Dendritic cell treated with granulocyte-macrophage colony-stimulating factor and Interleukin-4, amounts not matched to agents 40 ng/mL and 50 ng/mL, for 4 days (primary cell): Measurements from ENCODE around the gene ATP11A.

Experiments
- H3K27ac Mint-ChIP-seq: one replicate; pipeline ENCODE4 v1.8.0; 2022; ENCODE audit warnings: mild to moderate bottlenecking, mixed read lengths
- H3K27me3 Mint-ChIP-seq: one replicate; pipeline ENCODE4 v1.8.0; 2022; ENCODE audit warnings: mild to moderate bottlenecking, mixed read lengths
- H3K36me3 Mint-ChIP-seq: one replicate; pipeline ENCODE4 v1.8.0; 2022; ENCODE audit warnings: low read depth, mixed read lengths
- H3K4me1 Mint-ChIP-seq: one replicate; pipeline ENCODE4 v1.8.0; 2022; ENCODE audit warnings: low read depth, mixed read lengths
- H3K4me3 Mint-ChIP-seq: one replicate; pipeline ENCODE4 v1.8.0; 2022; ENCODE audit warnings: mild to moderate bottlenecking, moderate library complexity, mixed read lengths
- H3K9me3 Mint-ChIP-seq: one replicate; pipeline ENCODE4 v1.8.0; 2022; ENCODE audit warnings: mixed read lengths
- intact Hi-C: fragments of 100-400 bp; cut with micrococcal nuclease; formaldehyde crosslinking; loops from one replicate; pipeline ENCODE4 v1.15.0; 2022

The ATP11A gene

GRCh38 chr13:112724788-112725345, 35.0 kb downstream of the ATP11A start:
- H3K27me3 Mint-ChIP-seq = no peaks in the 10 kb centered on the region
- H3K9me3 Mint-ChIP-seq = no peaks in the 10 kb centered on the region
- H3K36me3 Mint-ChIP-seq = peaks cover 32% of the 10 kb centered on the region
- no peak overlapping the region for H3K4me3 Mint-ChIP-seq
- H3K27ac Mint-ChIP-seq = peak overlapping the region; percentile 2
- H3K4me1 Mint-ChIP-seq = peaks cover 66% of the 10 kb centered on the region
- intact Hi-C loops = no loop called here

GRCh38 chr13:112725346-112726015, 35.6 kb downstream of the ATP11A start:
- Mint-ChIP-seq H3K27me3 (no peaks in the 10 kb centered on the region), H3K4me3 (no peak overlapping the region), H3K36me3 (peaks cover 34% of the 10 kb centered on the region), H3K9me3 (no peaks in the 10 kb centered on the region), H3K4me1 (peaks cover 69% of the 10 kb centered on the region), H3K27ac (peak overlapping the region; percentile 2)
- intact Hi-C loops = no loop called here

GRCh38 chr13:112726016-112726767, 36.4 kb downstream of the ATP11A start:
- Mint-ChIP-seq H3K9me3 (no peaks in the 10 kb centered on the region), H3K4me3 (no peak overlapping the region), H3K4me1 (peaks cover 63% of the 10 kb centered on the region), H3K36me3 (peaks cover 36% of the 10 kb centered on the region), H3K27ac (peak overlapping the region; percentile 2), H3K27me3 (no peaks in the 10 kb centered on the region)
- intact Hi-C loops = no loop called here

- Mint-ChIP-seq H3K36me3 (peaks cover 41% of the 10 kb centered on the region), H3K27me3 (no peaks in the 10 kb centered on the region), H3K27ac (no peak overlapping the region), H3K4me3 (no peak overlapping the region), H3K4me1 (peaks cover 55% of the 10 kb centered on the region), H3K9me3 (no peaks in the 10 kb centered on the region)
- intact Hi-C loops = no loop called here
Observed at GRCh38 chr13:112727581-112727980, 37.7 kb downstream of the ATP11A start.

DNA sequence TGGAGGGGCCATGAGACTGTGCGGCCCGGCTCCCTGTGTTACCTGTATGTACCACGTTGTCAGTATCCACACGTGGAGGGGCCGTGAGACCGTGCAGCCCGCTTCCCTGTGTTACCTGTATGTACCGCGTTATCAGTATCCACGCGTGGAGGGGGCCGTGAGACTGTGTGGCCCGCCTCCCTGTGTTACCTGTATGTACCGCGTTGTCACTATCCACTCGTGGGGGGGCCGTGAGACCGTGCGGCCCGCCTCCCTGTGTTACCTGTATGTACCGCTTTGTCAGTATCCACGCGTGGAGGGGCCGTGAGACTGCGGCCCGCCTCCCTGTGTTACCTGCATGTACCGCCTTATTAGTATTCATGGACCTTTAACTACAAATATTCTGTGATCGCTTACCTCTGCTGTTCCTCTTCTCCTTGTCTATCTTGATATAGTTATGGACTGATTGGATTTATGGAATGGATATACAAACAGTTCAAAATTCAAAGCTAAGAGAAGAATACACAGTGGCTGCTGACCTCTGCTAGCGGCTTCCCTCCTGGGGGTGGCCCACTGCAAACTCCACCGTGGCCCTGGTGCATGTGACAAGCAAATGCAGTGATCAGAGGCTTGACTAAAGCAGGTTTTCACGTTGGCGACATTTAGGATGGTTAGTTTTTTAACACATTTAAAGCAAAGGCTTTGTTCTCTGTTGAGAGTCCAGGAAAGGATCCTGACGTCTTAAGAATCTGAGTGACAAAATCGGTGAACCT, 38.7 kb downstream of the ATP11A start:
- H3K4me3 Mint-ChIP-seq = no peak overlapping the region
- H3K27me3 Mint-ChIP-seq = no peaks in the 10 kb centered on the region
- intact Hi-C loops = no loop called here
- H3K4me1 Mint-ChIP-seq = peaks cover 53% of the 10 kb centered on the region
- no peak overlapping the region for H3K27ac Mint-ChIP-seq
- peaks cover 41% of the 10 kb centered on the region for H3K36me3 Mint-ChIP-seq
- H3K9me3 Mint-ChIP-seq = no peaks in the 10 kb centered on the region

- Mint-ChIP-seq H3K9me3 (no peaks in the 10 kb centered on the region), H3K4me3 (no peak overlapping the region), H3K36me3 (peaks cover 33% of the 10 kb centered on the region), H3K27me3 (no peaks in the 10 kb centered on the region), H3K27ac (no peak overlapping the region), H3K4me1 (peaks cover 44% of the 10 kb centered on the region)
- intact Hi-C loops = no loop called here
Observed at GRCh38 chr13:112729408-112729807, 39.6 kb downstream of the ATP11A start.

GRCh38 chr13:112730157-112730671, 40.4 kb downstream of the ATP11A start:
- no peak overlapping the region for H3K4me3 Mint-ChIP-seq
- H3K9me3 Mint-ChIP-seq = no peaks in the 10 kb centered on the region
- intact Hi-C loops = no loop called here
- H3K27me3 Mint-ChIP-seq = no peaks in the 10 kb centered on the region
- H3K36me3 Mint-ChIP-seq = peaks cover 31% of the 10 kb centered on the region
- no peak overlapping the region for H3K27ac Mint-ChIP-seq
- peaks cover 36% of the 10 kb centered on the region for H3K4me1 Mint-ChIP-seq

GRCh38 chr13:112731667-112732616, 42.1 kb downstream of the ATP11A start:
- H3K27ac Mint-ChIP-seq = no peak overlapping the region
- no peaks in the 10 kb centered on the region for H3K27me3 Mint-ChIP-seq
- H3K9me3 Mint-ChIP-seq = no peaks in the 10 kb centered on the region
- peaks cover 30% of the 10 kb centered on the region for H3K36me3 Mint-ChIP-seq
- peaks cover 28% of the 10 kb centered on the region for H3K4me1 Mint-ChIP-seq
- intact Hi-C loops = no loop called here
- no peak overlapping the region for H3K4me3 Mint-ChIP-seq

DNA sequence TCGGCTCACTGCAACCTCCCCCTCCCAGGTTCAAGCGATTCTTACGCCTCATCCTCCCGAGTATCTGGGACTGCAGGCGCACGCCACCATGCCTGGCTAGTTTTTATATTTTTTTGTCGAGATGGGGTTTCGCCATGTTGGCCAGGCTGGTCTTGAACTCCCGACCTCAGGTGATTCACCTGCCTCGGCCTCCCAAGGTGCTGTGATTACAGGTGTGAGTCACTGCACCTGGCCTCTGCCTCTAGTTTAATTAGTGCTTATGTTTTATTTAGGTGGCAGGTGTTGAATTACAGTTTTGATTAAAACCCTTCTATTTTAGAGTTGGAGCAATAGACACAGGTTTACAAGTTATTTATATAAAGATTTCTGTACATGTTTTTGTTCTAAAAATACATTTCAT, 42.8 kb downstream of the ATP11A start:
- no peak overlapping the region for H3K27ac Mint-ChIP-seq
- H3K27me3 Mint-ChIP-seq = no peaks in the 10 kb centered on the region
- no peaks in the 10 kb centered on the region for H3K9me3 Mint-ChIP-seq
- peaks cover 30% of the 10 kb centered on the region for H3K36me3 Mint-ChIP-seq
- no peak overlapping the region for H3K4me3 Mint-ChIP-seq
- H3K4me1 Mint-ChIP-seq = peaks cover 35% of the 10 kb centered on the region
- intact Hi-C loops = no loop called here

DNA sequence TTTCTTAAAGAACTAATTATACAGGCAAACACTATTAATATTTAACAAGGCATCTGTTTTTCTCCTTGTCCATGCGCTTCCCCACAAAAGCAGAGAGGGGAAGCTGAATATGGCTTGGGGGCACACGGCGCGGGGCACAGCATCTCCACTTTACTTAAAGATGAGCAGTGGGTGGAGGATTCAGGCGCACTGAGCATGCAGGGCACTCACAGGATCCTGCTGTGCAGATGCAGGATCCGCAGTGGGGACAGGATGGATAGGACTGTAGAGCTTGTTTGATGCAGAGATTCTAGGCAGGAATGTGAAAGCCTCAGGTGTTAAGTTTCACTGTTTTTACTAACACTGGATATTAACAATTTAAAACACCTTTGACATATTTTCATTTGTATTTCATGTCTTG, 43.3 kb downstream of the ATP11A start:
- Mint-ChIP-seq H3K36me3 (peaks cover 30% of the 10 kb centered on the region), H3K4me1 (peaks cover 35% of the 10 kb centered on the region), H3K27ac (no peak overlapping the region), H3K27me3 (no peaks in the 10 kb centered on the region), H3K4me3 (no peak overlapping the region), H3K9me3 (no peaks in the 10 kb centered on the region)
- intact Hi-C loops = no loop called here

DNA sequence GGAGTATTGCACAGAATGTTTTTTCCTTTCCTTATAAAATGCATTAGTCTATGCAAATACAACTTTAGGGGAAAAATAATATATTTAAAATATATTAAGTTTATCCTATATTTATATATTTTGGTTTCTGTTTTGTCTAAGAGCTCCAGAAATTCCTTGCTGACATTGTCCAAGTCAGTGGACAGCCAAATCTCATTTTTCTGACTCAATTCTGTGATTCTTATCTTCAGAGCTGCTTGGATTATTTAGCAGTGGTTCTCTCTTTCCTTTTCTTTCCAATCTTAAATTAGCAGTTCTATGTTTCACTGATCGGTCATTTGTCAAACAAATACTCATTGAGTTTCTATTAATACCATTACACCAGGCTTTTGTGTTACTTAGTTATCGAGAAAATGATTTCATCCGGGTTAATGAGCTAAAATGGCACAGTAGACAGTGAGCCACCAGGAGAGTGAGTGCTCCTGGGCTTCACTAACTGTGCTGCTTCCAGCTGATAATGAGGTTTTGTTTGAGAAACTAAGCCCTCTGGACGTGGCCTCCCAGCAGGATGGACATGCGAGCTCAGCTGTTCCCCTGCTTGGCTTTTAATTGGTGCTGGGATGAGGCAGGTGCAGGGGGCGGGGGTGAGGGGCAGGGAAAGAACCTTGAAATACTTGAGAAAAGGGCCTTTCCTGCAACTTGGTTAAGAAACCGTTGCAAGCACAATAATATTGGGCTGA, 44.0 kb downstream of the ATP11A start:
- H3K36me3 Mint-ChIP-seq = peaks cover 30% of the 10 kb centered on the region
- no peaks in the 10 kb centered on the region for H3K27me3 Mint-ChIP-seq
- H3K4me1 Mint-ChIP-seq = peaks cover 35% of the 10 kb centered on the region
- no peaks in the 10 kb centered on the region for H3K9me3 Mint-ChIP-seq
- H3K4me3 Mint-ChIP-seq = no peak overlapping the region
- H3K27ac Mint-ChIP-seq = no peak overlapping the region
- intact Hi-C loops = no loop called here

DNA sequence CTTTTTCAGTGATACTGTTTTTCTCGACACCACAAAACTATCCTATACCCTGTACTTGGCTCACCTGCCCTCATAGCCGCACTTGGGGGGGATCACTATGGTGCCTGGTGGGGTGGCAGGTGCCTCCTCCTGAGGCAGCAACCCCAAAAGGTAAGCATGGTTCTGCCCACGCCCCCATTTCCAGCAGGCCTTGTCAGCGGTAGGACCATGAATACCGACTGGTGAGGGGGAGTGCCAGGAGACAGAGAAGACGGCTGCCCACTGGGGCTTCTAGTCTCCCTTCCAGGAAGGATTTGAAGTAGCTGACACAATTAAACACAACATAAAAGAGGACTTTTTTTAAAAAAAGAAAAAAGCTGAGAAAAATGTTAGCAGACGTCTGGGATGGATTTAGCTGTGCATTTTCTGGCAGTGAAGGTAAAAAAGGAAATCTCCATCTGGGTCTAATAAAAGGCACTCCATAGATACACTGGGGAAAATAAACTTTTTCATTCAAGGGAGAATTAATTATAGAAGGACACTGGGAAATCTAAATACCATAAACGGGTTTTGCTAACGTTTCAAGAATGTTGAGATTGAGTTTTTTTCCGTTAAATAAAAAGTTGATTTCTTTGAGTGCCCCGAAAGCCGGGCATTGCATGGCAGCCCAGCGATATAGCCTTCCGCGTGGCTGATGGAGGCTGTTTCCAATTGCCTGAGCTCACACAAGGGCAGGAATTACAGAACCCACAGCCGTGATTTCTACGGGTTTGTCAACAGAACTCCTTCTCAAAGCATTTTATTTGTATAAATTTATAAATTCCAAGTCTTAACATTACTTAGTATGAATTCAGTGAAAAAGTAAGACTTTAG, 45.1 kb downstream of the ATP11A start:
- H3K4me1 Mint-ChIP-seq = peaks cover 37% of the 10 kb centered on the region
- intact Hi-C loops = no loop called here
- peaks cover 20% of the 10 kb centered on the region for H3K36me3 Mint-ChIP-seq
- no peak overlapping the region for H3K4me3 Mint-ChIP-seq
- H3K9me3 Mint-ChIP-seq = no peaks in the 10 kb centered on the region
- no peak overlapping the region for H3K27ac Mint-ChIP-seq
- H3K27me3 Mint-ChIP-seq = no peaks in the 10 kb centered on the region
